Raji (cell line): Measurements from ENCODE around the gene CCR8.

Experiments
- POLR2A ChIP-seq: IDR thresholded peaks from 2 replicates; pipeline ENCODE4 v1.6.1; 2011; ENCODE audit warnings: low read depth, low read length, control low read depth; ENCODE audit not compliant: insufficient read depth

The CCR8 gene

GRCh38 chr3:39327746-39328349, 1.7 kb upstream of the CCR8 start:
- no peak for TF ChIP-seq POLR2A

DNA sequence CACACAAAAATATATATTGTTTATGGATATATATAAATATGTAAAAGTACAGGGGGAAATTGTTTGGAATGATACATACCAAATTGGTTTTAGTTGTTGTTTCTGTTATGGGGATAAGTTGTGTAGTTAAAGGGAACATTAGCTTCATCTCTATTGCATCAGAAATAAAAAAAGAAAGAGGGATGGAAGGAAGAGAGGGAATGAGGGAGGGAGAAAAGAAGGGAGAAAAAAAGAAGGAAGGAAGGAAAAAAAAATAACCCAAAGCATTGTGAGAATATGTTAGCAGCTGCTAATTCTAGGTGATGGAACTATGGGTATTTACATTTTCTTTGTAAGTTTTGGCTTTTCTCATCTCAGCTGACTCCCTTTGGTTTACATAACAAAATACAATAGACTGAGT, 1.3 kb downstream of the CCR8 start:
- TF ChIP-seq POLR2A, result no peak

DNA sequence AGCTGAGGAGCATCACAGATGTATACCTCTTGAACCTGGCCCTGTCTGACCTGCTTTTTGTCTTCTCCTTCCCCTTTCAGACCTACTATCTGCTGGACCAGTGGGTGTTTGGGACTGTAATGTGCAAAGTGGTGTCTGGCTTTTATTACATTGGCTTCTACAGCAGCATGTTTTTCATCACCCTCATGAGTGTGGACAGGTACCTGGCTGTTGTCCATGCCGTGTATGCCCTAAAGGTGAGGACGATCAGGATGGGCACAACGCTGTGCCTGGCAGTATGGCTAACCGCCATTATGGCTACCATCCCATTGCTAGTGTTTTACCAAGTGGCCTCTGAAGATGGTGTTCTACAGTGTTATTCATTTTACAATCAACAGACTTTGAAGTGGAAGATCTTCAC, 3.0 kb downstream of the CCR8 start:
- no peak for TF ChIP-seq POLR2A

- TF ChIP-seq POLR2A, result no peak
Measured at GRCh38 chr3:39333607-39334006, 4.1 kb downstream of the CCR8 start.

GRCh38 chr3:39334205-39334604, 4.7 kb downstream of the CCR8 start:
- no peak for TF ChIP-seq POLR2A

GRCh38 chr3:39338201-39338600, 8.7 kb downstream of the CCR8 start:
- no peak for TF ChIP-seq POLR2A

DNA sequence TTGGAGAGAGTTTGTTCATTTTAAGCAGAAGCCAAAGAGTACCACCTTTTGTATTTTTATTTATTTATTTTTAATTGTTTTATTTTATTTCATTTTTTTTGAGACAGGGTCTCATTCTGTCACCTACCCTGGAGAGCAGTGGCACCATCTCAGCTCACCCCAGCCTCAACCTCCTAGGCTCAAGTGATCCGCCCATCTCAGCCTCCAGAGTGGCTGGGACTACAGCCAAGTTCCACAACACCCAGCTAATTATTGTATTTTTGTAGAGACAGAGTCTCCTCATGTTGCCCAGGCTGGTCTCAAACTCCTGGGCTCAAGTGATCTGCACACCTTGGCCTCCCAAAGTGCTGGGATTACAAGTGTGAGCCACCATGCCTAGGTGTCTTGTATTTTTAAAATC, 9.6 kb downstream of the CCR8 start:
- no peak for TF ChIP-seq POLR2A

DNA sequence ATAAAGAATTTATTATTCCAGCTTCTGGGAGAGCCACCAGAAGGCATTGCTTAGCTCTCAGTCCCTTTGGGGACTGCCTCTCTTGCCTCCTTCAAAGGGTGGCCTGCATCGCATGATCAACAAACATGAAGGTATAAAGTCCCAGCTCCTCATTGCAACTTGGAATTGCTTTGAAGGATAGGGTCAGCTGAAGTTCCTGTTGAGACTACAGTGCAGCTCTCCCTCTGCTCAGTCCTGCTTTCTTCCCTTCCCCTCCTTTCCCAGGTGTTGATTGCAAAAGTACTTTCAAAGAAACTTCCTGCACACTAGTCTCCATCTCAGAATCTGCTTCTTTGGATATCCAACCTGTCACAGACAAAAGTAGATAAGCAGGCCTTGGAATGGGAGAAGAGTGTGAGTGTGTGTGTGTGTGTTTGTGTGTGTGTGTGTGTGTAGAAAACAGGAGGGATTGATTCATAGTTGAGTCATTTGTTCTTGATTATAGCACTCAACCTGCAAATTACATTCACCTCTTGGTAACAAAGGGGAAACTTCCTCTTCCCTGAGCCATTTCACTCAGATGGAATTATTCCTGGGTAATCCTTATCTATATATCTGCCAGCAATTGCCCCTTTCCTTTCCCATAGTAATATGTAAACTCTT, 13.7 kb downstream of the CCR8 start:
- TF ChIP-seq POLR2A, result no peak

DNA sequence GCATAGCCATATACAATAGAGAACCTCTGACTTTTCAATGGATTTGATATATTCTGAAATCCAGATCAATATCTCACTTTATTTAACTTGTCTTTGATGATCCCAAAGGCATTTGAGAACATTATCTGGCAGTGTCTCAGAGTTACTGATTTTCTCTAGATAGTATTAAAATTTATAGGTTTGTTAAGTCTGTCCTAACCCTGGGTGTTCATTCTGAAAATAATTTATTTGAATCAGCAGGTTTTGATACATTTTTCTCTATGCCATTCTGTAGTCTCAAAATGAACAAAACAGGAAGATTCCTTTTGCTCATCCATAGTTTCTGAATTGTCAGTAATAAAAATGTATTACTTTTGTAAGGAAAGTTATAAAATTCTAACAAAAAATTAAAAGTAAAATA, 14.3 kb downstream of the CCR8 start:
- no peak for TF ChIP-seq POLR2A

DNA sequence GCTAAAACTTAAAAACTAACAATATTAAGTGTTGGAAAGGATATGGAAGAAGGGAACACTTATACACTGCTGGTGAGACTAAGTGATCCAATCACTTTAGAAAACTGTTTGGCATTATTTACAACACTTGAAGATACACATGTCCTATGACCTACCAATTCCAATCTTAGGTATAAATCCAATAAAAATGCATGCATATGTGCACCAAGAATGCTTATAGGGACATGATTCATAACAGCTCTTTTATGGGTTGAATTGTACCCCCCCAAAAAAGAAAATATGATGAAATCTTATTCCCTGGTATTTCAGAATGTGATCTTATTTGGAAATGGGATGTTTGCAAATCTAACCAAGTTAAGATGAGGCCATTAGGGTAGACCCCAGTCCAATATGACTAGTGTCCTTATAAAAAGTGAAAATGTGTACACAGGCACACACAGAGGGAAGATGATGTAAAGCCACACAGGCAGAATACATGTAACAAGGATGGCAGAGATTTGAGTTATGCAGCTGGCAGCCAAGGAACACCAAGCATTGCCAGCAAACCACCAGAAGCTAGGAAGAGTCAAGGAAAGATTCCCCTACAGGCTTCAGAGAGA, 15.3 kb downstream of the CCR8 start:
- TF ChIP-seq POLR2A, result no peak

DNA sequence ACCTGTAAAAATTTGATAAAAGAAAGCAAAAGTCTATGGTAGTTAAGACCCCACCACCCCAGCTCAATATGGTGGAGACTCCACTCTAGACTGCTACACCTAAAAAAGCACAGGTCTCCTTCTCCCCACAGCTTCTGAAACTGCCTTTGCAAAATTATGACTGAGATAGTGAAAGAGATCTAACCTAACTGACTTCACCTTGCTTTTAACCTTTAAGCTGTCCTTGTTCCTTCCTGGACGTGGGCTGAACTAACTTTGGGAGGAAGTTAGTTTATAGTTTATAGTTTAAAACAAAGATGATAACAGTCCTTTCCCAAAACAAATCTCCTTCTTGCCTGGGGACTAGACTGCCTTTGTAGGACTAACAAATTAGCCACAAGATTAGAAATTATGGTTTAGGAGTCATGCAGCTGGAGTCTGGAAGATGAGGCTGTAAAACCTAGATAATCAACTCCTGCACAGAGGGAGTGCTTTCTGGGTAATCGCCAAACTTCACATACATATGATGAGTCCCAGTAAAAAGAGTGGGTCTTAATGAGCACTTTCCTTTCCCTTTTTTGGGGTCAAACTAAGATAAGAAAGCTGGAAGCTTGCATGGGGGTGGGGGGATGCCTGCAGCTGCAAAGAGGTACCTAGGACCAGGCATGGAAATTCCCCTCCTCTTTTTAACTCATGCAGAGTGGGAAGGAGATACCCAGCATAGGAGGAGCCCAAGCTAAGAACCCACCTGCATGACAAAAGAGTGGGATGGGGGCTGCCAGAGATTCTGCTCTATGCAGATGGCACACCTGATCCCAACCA, 17.5 kb downstream of the CCR8 start:
- no peak for TF ChIP-seq POLR2A

GRCh38 chr3:39347586-39347876, 18.0 kb downstream of the CCR8 start:
- TF ChIP-seq POLR2A, result no peak

DNA sequence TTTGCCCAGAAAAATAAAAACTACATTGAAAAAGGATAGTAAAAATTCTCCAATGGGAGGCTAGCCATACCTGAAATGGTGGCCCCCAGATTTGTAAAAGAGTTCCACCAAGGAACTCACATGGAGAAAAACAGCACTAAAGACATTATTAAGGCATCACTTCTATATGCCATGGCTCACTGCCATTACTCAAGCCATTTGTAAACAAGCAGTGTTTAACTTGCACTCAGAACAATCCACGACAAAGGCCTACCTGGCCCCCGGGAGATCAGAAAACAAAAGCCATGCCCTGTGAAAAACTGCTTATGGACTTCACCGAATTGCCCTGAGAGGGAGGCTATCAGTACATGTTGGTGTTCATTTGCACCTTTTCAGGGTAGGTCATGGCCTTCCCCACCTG, 19.6 kb downstream of the CCR8 start:
- TF ChIP-seq POLR2A, result no peak

GRCh38 chr3:39350714-39351113, 21.2 kb downstream of the CCR8 start:
- no peak for TF ChIP-seq POLR2A

DNA sequence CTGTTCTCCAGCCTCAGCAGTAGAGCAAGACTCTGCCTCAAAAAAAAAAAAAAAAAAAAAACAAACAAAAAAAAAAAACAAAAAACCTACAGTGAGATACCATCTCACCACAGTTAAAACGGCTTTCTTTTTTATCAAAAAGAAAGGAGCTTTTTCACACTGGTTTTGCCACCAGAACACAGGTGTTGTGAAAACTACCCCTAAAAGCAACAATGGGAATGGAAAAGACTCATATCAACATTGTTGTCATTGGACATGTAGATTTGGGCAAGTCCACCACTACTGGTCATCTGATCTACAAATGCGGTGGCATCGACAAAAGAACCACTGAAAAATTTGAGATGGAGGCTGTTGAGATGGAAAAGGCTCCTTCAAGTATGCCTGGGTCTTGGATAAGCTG, 28.8 kb downstream of the CCR8 start:
- TF ChIP-seq POLR2A, result no peak
